Gastroesophageal sphincter (tissue), 4 donors: ENCODE data around the gene CNFN. TPM values are rescaled to one million over a fixed set of nuclear protein-coding genes. Genes with fewer than 3 reads are reported as not detected.

Source experiments
- ATAC-seq: fragments of 150-250 bp; one replicate; pipeline ENCODE4 v1.9.1; 2016; ENCODE audit warnings: mild to moderate bottlenecking, moderate library complexity
- H3K27ac ChIP-seq, 4 donors: fragments of 200-600 bp; sonication (generic) in 3 of 4; 1 replicate in 3 of 4; 2 replicates in 1 of 4; pipeline ENCODE4 v1.5.1; 2016 to 2019
- H3K27me3 ChIP-seq: fragments of 200-600 bp; sonication (generic); one replicate; pipeline ENCODE4 v1.5.1; 2019
- H3K36me3 ChIP-seq, 2 donors: fragments of 200-600 bp; sonication (generic); one replicate each; pipeline ENCODE4 v1.5.1; 2019; ENCODE audit warnings: control low read depth in 1 of 2
- H3K4me1 ChIP-seq, 3 donors: fragments of 200-600 bp; sonication (generic); 1 replicate in 2 of 3; 2 replicates in 1 of 3; pipeline ENCODE4 v1.5.1; 2016 to 2019; ENCODE audit warnings: control low read depth in 2 of 3
- H3K4me3 ChIP-seq, 2 donors: fragments of 200-600 bp; sonication (generic); one replicate each; pipeline ENCODE4 v1.5.1; 2019; ENCODE audit warnings: mild to moderate bottlenecking in 1 of 2, moderate library complexity in 1 of 2
- H3K9me3 ChIP-seq, 3 donors: fragments of 200-600 bp; sonication (generic); one replicate each; pipeline ENCODE4 v1.5.1; 2017 to 2019; ENCODE audit warnings: control low read depth in 2 of 3
- EP300 ChIP-seq: sonication (generic); formaldehyde crosslinking; IDR thresholded peaks from one replicate; pipeline ENCODE4 v1.6.1; 2017; ENCODE audit warnings: antibody characterized with exemption, mild to moderate bottlenecking
- POLR2A ChIP-seq, 2 donors: fragments of 450-650 bp; IDR thresholded peaks; one replicate each; pipeline ENCODE4 v1.6.1; 2017; ENCODE audit warnings: antibody characterized with exemption in 2 of 2, mild to moderate bottlenecking in 2 of 2, moderate library complexity in 1 of 2
- POLR2AphosphoS5 ChIP-seq: sonication (generic); formaldehyde crosslinking; IDR thresholded peaks from one replicate; pipeline ENCODE4 v1.6.1; 2017; ENCODE audit warnings: antibody characterized with exemption
- WGBS, 2 donors: methylation state at CpG; one replicate each; pipeline ENCODE4 v1.1.5; 2018; ENCODE audit warnings: low coverage in 1 of 2; 5-methylcytosine and 5-hydroxymethylcytosine counted together
- total RNA-seq, 4 donors: library from RNA; depleted of rRNA; stranded (reverse); fragments of >200 nt; gene quantifications; one replicate each; pipeline ENCODE4 v1.1.0, GENCODE V29; 2016
- TF ChIP-seq, protein P1 (sequence below), 4 experiments: fragments of 200-600 bp in 2 of 4; fragments of 450-650 bp in 2 of 4; sonication (generic) in 1 of 4; IDR thresholded peaks; one replicate each; pipeline ENCODE4 v1.5.1; 2017 to 2019; ENCODE audit warnings: antibody characterized with exemption in 4 of 4, mild to moderate bottlenecking in 2 of 4, moderate library complexity in 2 of 4

CNFN gene
- total RNA-seq, 4 donors from 2014 or later, result 1.7 to 17.5 TPM; not detected in 2

GRCh38 chr19:42423462-42424344 is 33.6 kb upstream of the CNFN start:
- no peaks in the 10 kb centered on the region for H3K36me3 ChIP-seq
- H3K4me1 ChIP-seq, result peaks cover 0 to 26% (median 5%) of the 10 kb centered on the region in 3 donors
- H3K27me3 ChIP-seq, result peaks cover 11% of the 10 kb centered on the region
- no peaks in the 10 kb centered on the region for H3K9me3 ChIP-seq
- peak; percentile 97 for ATAC-seq
- 0% methylated on average over 6 of the region's 65 CpGs; no CpG with 5 or more reads in 1 of the 2 donors for WGBS, 2 donors
- peak overlapping the region in 3 of 4 donors; percentile 68 to 82 (median 77) for H3K27ac ChIP-seq
- TF ChIP-seq, protein P1, sequence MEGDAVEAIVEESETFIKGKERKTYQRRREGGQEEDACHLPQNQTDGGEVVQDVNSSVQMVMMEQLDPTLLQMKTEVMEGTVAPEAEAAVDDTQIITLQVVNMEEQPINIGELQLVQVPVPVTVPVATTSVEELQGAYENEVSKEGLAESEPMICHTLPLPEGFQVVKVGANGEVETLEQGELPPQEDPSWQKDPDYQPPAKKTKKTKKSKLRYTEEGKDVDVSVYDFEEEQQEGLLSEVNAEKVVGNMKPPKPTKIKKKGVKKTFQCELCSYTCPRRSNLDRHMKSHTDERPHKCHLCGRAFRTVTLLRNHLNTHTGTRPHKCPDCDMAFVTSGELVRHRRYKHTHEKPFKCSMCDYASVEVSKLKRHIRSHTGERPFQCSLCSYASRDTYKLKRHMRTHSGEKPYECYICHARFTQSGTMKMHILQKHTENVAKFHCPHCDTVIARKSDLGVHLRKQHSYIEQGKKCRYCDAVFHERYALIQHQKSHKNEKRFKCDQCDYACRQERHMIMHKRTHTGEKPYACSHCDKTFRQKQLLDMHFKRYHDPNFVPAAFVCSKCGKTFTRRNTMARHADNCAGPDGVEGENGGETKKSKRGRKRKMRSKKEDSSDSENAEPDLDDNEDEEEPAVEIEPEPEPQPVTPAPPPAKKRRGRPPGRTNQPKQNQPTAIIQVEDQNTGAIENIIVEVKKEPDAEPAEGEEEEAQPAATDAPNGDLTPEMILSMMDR (IDR thresholded peaks at IDR 0.05), result no peak
- TF ChIP-seq EP300, result no peak
- no peak for TF ChIP-seq POLR2A (IDR thresholded peaks at IDR 0.05)
- peak; percentile 22 for TF ChIP-seq POLR2AphosphoS5
- peak overlapping the region; percentile 38 to 67 for H3K4me3 ChIP-seq

DNA sequence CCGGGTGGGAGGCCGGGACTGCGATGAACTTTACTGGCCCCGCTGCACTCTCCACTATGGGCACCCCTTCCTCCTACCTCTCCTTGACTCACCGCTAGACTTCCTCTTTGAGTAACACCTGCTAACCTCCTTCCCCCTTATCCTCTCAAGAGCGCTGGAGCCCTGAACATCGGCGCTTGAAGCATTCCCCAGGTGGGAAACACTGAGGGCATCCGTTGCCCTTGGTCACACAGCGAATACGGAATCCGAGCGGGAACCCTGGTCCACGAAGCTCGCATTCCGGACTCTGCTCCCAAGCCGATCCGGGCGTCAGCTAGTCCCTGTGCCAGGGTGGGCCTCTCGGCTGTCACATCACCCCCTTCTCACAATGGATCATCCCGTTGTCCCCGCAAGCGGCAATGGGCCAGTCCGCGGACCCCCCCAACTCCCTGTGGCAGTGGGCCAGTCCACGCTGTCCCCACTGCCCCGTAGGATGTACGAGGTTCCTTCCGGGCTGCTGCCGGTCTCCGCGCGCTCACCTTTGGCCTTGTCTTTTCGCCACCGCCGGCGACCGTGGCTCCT is 32.9 kb upstream of the CNFN start:
- peak; percentile 46 for ATAC-seq
- Histone ChIP-seq H3K4me1 (peaks cover 0 to 26% (median 5%) of the 10 kb centered on the region in 3 donors), H3K4me3 (peak overlapping the region; percentile 38 to 67), H3K36me3 (no peaks in the 10 kb centered on the region), H3K27me3 (peaks cover 11% of the 10 kb centered on the region), H3K9me3 (no peaks in the 10 kb centered on the region), H3K27ac (peak overlapping the region in 3 of 4 donors; percentile 68 to 82 (median 77))
- TF ChIP-seq POLR2AphosphoS5 (no peak), POLR2A (IDR thresholded peaks at IDR 0.05) (no peak), EP300 (no peak)
- TF ChIP-seq, protein P1 (IDR thresholded peaks at IDR 0.05), result no peak
- WGBS, 2 donors, result 0 to 10% methylated on average over 3 to 6 of the region's 38 CpGs

DNA sequence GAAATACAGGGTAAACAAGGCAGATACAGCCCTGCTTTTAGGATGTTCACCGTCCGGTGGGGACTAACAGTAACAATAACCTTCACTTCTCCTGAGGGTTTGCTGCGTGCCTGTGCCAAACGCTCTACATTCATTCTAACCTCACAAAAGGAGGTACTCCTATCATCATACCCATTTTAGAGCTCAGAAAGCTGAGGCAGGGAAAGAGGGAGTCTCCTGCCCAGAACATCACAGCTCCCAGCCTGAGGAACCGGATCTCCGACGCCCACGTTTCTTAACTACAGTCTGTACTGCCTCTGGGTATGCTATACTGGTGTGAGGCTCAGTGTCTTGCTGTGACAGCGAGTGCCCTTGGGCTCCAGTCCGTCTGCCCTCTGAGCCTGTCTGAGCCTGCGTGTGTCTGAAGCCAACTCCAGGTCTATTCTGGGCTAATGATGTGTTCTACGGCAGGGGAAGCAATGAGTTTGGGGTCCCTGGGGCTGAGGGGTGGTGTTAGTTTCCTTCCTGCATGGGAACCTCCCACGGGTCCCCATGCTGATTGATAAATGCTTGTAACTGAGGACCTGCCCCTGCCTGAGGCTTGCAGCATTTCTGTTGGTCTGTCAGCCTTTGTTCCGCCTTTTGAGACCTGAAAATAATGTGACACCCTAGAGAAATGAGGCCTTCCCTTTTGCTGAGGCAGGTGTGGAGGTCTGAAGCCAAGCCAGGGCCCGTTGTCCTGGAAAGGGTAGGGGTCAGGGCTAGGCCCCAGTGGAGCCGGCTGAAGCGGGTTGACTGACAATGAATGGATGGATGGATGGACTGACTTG is 32.2 kb upstream of the CNFN start:
- peaks cover 11% of the 10 kb centered on the region for H3K27me3 ChIP-seq
- no peak for TF ChIP-seq POLR2A (IDR thresholded peaks at IDR 0.05)
- TF ChIP-seq EP300, result no peak
- no peak for TF ChIP-seq POLR2AphosphoS5
- TF ChIP-seq, protein P1 (IDR thresholded peaks at IDR 0.05), result no peak
- WGBS, 2 donors, result 67 to 89% methylated on average over 3 to 7 of the region's 17 CpGs
- H3K4me3 ChIP-seq, result peak overlapping the region in 1 of 2 donors; percentile 67
- peaks cover 0 to 26% (median 5%) of the 10 kb centered on the region in 3 donors for H3K4me1 ChIP-seq
- H3K9me3 ChIP-seq, result no peaks in the 10 kb centered on the region
- H3K36me3 ChIP-seq, result no peaks in the 10 kb centered on the region
- H3K27ac ChIP-seq, result peak overlapping the region in 3 of 4 donors; percentile 68 to 82 (median 77)
- ATAC-seq, result no peak

GRCh38 chr19:42421591-42422031 is 31.5 kb upstream of the CNFN start:
- ATAC-seq, result no peak
- Histone ChIP-seq H3K27ac (peak overlapping the region in 3 of 4 donors; percentile 68 to 82 (median 77)), H3K36me3 (no peaks in the 10 kb centered on the region), H3K4me3 (no peak overlapping the region), H3K9me3 (no peaks in the 10 kb centered on the region), H3K27me3 (peaks cover 11% of the 10 kb centered on the region), H3K4me1 (peaks cover 0 to 26% (median 5%) of the 10 kb centered on the region in 3 donors)
- TF ChIP-seq EP300 (no peak), POLR2A (IDR thresholded peaks at IDR 0.05) (no peak), POLR2AphosphoS5 (no peak)
- TF ChIP-seq, protein P1 (IDR thresholded peaks at IDR 0.05), result no peak
- WGBS, 2 donors, result 80 to 84% methylated on average over 3 to 5 of the region's 9 CpGs
